Right renal pelvis (tissue), 4 donors: ENCODE results near the gene CFAP20DC. TPM values are rescaled to one million over a fixed set of nuclear protein-coding genes. Genes with fewer than 3 reads are reported as not detected.
"Not testable (repeated sequence)": the region's sequence is repeated elsewhere in the genome, so short reads cannot be mapped to it uniquely, and the experiment has no call there.

Experiments
- DNase-seq, 4 donors: peaks; one replicate each; pipeline ENCODE4 v3.0.0-alpha.2; 2013; ENCODE audit warnings: low read depth in 4 of 4, low spot score in 3 of 4, missing footprints in 1 of 4
- polyA plus RNA-seq, 4 donors: library from polyadenylated mRNA; unstranded; fragments of 120-200 nt; gene quantifications; one replicate each; pipeline ENCODE4 v1.2.1, GENCODE V29; 2013; ENCODE audit not compliant: insufficient read length in 4 of 4

Gene CFAP20DC
- polyA plus RNA-seq, 4 donors, result 3.5 to 5.3 (median 4.5) TPM

- no peak for DNase-seq
Measured at GRCh38 chr3:58707390-58707930, 342.4 kb downstream of the CFAP20DC start.

- DNase-seq, result no peak
Measured at GRCh38 chr3:58706395-58707167, 343.2 kb downstream of the CFAP20DC start.

DNA sequence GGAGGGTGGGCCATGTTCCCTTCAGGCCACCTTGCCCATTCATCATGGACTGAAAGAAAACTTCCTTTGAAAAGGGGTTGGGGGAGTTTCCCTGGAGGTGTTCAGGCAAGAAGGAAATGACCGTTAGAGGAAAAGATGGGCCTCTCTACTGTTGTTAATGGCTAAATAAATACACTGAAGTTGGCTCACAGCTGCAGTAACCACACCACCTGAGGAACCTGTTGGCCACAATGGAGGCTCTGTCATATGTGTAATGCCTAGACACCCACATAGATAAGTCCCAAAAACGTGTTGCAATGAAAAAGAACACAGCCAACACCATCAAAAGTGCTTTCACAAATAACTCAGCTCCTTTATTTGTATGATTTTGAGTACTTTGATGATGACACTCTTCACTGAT is 345.1 kb downstream of the CFAP20DC start:
- no peak for DNase-seq

DNA sequence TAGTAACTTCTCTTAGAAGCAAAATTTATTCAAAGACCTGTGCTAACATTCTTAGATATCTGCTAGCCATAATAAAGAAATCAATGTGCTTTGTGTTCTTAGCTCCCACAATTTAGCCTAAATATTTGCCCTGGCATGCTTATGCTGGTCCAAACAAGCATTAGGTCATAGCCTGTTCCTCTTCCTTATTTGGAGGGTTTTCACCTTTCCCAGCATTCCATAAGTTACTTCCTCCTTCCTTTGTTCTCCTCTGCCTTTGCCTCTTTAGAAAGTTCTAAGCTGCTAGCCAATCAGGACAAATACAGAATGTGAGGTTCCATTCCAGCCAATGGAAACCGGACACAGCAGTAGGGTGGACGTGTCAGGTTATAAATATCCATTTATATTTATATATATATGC is 345.5 kb downstream of the CFAP20DC start:
- DNase-seq, result not testable (repeated sequence)

- no peak for DNase-seq
Measured at GRCh38 chr3:58698246-58698645, 351.6 kb downstream of the CFAP20DC start.

- DNase-seq, result no peak
Measured at GRCh38 chr3:58697561-58697960, 352.3 kb downstream of the CFAP20DC start.

- DNase-seq, result not testable (repeated sequence)
Measured at GRCh38 chr3:58696813-58697212, 353.0 kb downstream of the CFAP20DC start.

DNA sequence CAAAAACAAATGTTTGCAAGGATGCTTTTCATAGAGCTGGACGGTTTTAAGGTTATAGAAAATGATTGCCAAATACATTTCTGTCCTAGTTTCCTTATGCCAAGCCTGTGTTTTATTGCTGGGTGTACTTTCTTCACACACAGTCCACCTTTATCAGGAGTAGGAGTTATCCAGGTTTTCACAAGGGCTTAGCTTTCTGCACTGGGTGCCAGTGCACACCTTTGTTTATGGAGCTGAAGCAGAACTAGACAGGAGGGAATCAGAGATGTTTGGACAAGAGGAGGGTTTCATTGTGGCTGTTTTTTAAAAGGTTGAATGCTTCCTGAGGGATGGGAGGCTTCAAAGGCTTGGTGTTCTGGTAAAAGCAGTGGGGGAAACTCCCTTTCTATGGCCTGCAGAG is 353.7 kb downstream of the CFAP20DC start:
- no peak for DNase-seq

DNA sequence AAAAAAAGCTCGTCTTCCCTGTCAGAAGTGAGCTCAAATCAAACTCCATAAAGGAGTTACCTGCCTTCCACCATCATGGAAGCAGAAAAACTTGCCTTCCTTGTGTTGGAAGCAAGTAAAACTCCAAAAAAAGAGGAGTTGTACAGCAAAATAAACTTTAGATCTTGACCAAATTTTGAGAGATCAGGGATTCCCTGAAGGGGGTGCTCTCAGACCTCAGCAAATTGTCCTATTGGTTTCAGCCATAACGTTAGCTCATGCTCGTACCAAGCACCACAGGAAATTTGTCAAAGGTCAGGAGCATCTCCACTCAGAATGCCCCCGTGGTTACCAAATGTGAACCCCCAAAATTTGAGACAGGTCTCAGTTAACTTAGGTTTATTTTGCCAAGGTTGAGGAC is 354.5 kb downstream of the CFAP20DC start:
- DNase-seq, result not testable (repeated sequence)

DNA sequence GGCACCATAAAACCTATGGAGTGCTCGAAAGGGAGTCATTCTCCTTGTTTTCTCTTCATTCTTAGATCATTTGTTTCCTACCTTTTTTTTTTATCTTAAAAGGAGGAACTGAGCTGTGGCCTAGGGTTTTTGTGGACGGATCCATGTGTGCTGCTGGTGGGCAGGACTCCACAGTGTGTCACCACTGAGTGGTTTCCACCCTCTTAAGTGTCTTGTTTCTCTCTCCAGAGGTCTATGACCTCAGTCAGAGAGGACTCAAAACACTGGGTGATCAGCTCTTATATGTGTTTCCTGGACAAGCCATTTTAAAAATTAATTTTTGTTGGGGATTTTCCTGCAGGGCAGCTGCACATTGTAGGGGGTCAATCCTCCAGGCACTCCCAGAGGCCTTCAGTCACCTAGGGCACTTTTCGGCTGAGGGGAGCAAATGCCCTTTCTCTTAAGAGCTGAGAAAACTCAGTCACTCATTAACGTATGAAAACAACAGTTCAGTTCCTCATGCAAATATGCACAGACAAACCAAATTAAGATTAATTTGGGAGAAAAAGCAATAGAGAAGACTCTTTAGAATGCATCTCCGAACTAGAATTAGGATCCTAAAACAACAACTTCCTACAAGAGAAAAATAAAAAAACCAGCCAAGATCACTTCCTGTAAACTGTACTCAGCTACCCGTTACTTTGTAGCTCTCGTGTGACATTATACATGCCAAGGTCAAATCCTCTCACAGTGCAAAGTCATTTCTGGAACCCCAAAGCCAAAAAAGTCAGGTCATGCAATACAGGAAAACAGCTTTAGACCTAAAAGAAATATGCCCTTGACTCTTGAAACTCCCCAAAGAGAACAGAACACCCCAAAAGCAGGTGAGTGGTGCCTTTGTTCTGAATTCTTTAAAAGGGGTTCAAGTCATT is 355.6 kb downstream of the CFAP20DC start:
- no peak for DNase-seq

- DNase-seq, result no peak
Measured at GRCh38 chr3:58692484-58692883, 357.3 kb downstream of the CFAP20DC start.
